Measurements from ENCODE around the gene LYST.

DNA sequence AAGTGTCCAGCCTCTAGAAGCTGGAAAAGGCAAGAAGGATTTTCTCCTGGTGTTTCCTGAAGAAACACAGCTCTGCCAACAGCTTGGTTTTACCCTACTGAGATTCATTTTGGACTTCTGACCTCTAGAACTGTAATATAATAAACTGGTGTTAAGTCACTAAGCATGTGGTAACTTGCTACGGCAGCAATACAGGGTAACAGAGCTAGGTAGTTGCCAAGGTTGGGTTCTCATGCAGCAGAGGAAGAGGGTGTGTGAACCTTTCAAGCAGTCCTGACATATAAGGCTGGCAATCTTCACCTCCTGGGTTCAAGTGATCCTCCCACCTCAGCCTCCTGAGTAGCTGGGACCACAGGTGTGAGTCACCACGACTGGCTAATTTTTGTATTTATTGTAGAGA is 253.1 kb downstream of the LYST start:
- TF ChIP-seq CTCF (IDR thresholded peaks at IDR 0.05) (no peak), POLR2AphosphoS5 (IDR thresholded peaks at IDR 0.05; ENCODE audit: insufficient read depth in 1 of 2, low read depth in 1 of 2) (no peak), POLR2A (IDR thresholded peaks at IDR 0.05) (no peak)
